Liver (tissue), 3 donors: ENCODE results near the gene GPX3.

ENCODE experiments used
- EGR1 ChIP-seq, 2 donors: IDR thresholded peaks; 2 replicates each; pipeline ENCODE4 v1.6.1; 2016 to 2018; ENCODE audit warnings: antibody characterized with exemption in 2 of 2, low read depth in 2 of 2
- FOXA1 ChIP-seq: IDR thresholded peaks from 2 replicates; pipeline ENCODE4 v1.6.1; 2016; ENCODE audit warnings: antibody characterized with exemption
- GABPA ChIP-seq, 2 donors: IDR thresholded peaks in 1 of 2; conservative IDR thresholded peaks in 1 of 2; 2 replicates each; pipeline ENCODE4 v1.6.1; 2016; ENCODE audit warnings: antibody characterized with exemption in 2 of 2, mild to moderate bottlenecking in 1 of 2, moderate library complexity in 1 of 2
- JUND ChIP-seq, 2 donors: IDR thresholded peaks; 2 replicates each; pipeline ENCODE4 v1.6.1; 2016; ENCODE audit warnings: antibody characterized with exemption in 2 of 2
- REST ChIP-seq: IDR thresholded peaks from 2 replicates; pipeline ENCODE4 v1.6.1; 2016; ENCODE audit warnings: antibody characterized with exemption, mild to moderate bottlenecking
- RXRA ChIP-seq, 2 donors: IDR thresholded peaks; 2 replicates each; pipeline ENCODE4 v1.6.1; 2017 to 2018; ENCODE audit warnings: antibody characterized with exemption in 2 of 2, mild to moderate bottlenecking in 1 of 2
- SP1 ChIP-seq: IDR thresholded peaks from 2 replicates; pipeline ENCODE4 v1.6.1; 2018; ENCODE audit warnings: antibody characterized with exemption, mild to moderate bottlenecking
- TAF1 ChIP-seq: conservative IDR thresholded peaks from 2 replicates; pipeline ENCODE4 v1.6.1; 2016; ENCODE audit warnings: antibody characterized with exemption, mild to moderate bottlenecking
- YY1 ChIP-seq: IDR thresholded peaks from 2 replicates; pipeline ENCODE4 v1.6.1; 2016; ENCODE audit warnings: antibody characterized with exemption, mild to moderate bottlenecking
- TF ChIP-seq, protein P1 (sequence below): IDR thresholded peaks from 2 replicates; pipeline ENCODE4 v1.6.1; 2016; ENCODE audit warnings: antibody characterized with exemption
- TF ChIP-seq, protein P2 (sequence below): fragments of 150-350 bp; IDR thresholded peaks from 2 replicates; pipeline ENCODE4 v1.5.1; 2017; ENCODE audit warnings: improper control_type of control experiment, low read depth, low read length; ENCODE audit not compliant: missing input control
- TF ChIP-seq, protein P3 (sequence below): IDR thresholded peaks from 2 replicates; pipeline ENCODE4 v1.6.1; 2016; ENCODE audit warnings: antibody characterized with exemption
- TF ChIP-seq, protein P4 (sequence below): IDR thresholded peaks from 2 replicates; pipeline ENCODE4 v1.6.1; 2016; ENCODE audit warnings: antibody characterized with exemption
- donor health status: healthy.
- donor health status: healthy.

GRCh38 chr5:151008210-151008491 is 12.2 kb upstream of the GPX3 start:
- TF ChIP-seq, protein P1, sequence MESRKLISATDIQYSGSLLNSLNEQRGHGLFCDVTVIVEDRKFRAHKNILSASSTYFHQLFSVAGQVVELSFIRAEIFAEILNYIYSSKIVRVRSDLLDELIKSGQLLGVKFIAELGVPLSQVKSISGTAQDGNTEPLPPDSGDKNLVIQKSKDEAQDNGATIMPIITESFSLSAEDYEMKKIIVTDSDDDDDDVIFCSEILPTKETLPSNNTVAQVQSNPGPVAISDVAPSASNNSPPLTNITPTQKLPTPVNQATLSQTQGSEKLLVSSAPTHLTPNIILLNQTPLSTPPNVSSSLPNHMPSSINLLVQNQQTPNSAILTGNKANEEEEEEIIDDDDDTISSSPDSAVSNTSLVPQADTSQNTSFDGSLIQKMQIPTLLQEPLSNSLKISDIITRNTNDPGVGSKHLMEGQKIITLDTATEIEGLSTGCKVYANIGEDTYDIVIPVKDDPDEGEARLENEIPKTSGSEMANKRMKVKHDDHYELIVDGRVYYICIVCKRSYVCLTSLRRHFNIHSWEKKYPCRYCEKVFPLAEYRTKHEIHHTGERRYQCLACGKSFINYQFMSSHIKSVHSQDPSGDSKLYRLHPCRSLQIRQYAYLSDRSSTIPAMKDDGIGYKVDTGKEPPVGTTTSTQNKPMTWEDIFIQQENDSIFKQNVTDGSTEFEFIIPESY: no peak
- TF ChIP-seq, protein P2, sequence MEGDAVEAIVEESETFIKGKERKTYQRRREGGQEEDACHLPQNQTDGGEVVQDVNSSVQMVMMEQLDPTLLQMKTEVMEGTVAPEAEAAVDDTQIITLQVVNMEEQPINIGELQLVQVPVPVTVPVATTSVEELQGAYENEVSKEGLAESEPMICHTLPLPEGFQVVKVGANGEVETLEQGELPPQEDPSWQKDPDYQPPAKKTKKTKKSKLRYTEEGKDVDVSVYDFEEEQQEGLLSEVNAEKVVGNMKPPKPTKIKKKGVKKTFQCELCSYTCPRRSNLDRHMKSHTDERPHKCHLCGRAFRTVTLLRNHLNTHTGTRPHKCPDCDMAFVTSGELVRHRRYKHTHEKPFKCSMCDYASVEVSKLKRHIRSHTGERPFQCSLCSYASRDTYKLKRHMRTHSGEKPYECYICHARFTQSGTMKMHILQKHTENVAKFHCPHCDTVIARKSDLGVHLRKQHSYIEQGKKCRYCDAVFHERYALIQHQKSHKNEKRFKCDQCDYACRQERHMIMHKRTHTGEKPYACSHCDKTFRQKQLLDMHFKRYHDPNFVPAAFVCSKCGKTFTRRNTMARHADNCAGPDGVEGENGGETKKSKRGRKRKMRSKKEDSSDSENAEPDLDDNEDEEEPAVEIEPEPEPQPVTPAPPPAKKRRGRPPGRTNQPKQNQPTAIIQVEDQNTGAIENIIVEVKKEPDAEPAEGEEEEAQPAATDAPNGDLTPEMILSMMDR: no peak
- TF ChIP-seq, protein P3, sequence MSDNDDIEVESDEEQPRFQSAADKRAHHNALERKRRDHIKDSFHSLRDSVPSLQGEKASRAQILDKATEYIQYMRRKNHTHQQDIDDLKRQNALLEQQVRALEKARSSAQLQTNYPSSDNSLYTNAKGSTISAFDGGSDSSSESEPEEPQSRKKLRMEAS: no peak
- no peak for TF ChIP-seq GABPA (IDR thresholded peaks at IDR 0.05 in 1 of 2, conservative IDR thresholded peaks at IDR 0.05 in 1 of 2)
- TF ChIP-seq, protein P4, sequence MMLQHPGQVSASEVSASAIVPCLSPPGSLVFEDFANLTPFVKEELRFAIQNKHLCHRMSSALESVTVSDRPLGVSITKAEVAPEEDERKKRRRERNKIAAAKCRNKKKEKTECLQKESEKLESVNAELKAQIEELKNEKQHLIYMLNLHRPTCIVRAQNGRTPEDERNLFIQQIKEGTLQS: no peak
- TF ChIP-seq YY1: no peak
- TF ChIP-seq JUND (IDR thresholded peaks at IDR 0.05): no peak
- TF ChIP-seq RXRA (IDR thresholded peaks at IDR 0.05): no peak
- TF ChIP-seq EGR1 (IDR thresholded peaks at IDR 0.05; ENCODE audit: low read depth in 2 of 2): no peak
- no peak for TF ChIP-seq TAF1
- no peak for TF ChIP-seq FOXA1
- TF ChIP-seq SP1: no peak
- TF ChIP-seq REST: no peak
